Peyer's patch (tissue), 4 donors: Measurements from ENCODE around the gene SEC16B. TPM values are rescaled to one million over a fixed set of nuclear protein-coding genes. Genes with fewer than 3 reads are reported as not detected.

Experiments used
- DNase-seq, 3 donors: peaks; one replicate each; pipeline ENCODE4 v3.0.0-alpha.2; 2017 to 2019
- H3K27ac ChIP-seq, 4 donors: fragments of 200-600 bp; sonication (generic); one replicate each; pipeline ENCODE4 v1.5.1; 2016 to 2019
- H3K27me3 ChIP-seq, 2 donors: fragments of 200-600 bp; sonication (generic); one replicate each; pipeline ENCODE4 v1.5.1; 2019
- H3K36me3 ChIP-seq, 3 donors: fragments of 200-600 bp; sonication (generic); one replicate each; pipeline ENCODE4 v1.5.1; 2016 to 2019
- H3K4me1 ChIP-seq, 4 donors: fragments of 200-600 bp; sonication (generic); one replicate each; pipeline ENCODE4 v1.5.1; 2016 to 2019
- H3K4me3 ChIP-seq, 4 donors: fragments of 200-600 bp; sonication (generic); 1 replicate in 3 of 4; 2 replicates in 1 of 4; pipeline ENCODE4 v1.5.1; 2016 to 2019; ENCODE audit warnings: mild to moderate bottlenecking in 1 of 4
- H3K9me3 ChIP-seq, 4 donors: fragments of 200-600 bp; sonication (generic); one replicate each; pipeline ENCODE4 v1.5.1; 2016 to 2019; ENCODE audit warnings: mild to moderate bottlenecking in 1 of 4
- POLR2A ChIP-seq, 2 donors: fragments of 450-650 bp; IDR thresholded peaks; one replicate each; pipeline ENCODE4 v1.5.1; 2017; ENCODE audit warnings: antibody characterized with exemption in 2 of 2, mild to moderate bottlenecking in 2 of 2, moderate library complexity in 2 of 2
- total RNA-seq, 4 donors: library from RNA; depleted of rRNA; stranded (reverse); fragments of >200 nt; gene quantifications; one replicate each; pipeline ENCODE4 v1.1.0, GENCODE V29; 2016
- TF ChIP-seq, protein P1 (sequence below), 6 experiments: fragments of 450-650 bp in 4 of 6; fragments of 200-600 bp in 2 of 6; sonication (generic) in 1 of 6; IDR thresholded peaks; one replicate each; pipeline ENCODE4 v1.5.1; 2017 to 2019; ENCODE audit warnings: antibody characterized with exemption in 6 of 6, mild to moderate bottlenecking in 3 of 6, moderate library complexity in 1 of 6

Gene SEC16B
- total RNA-seq, 4 donors from 2014 or later, result 20.6 to 147 (median 55.0) TPM

- H3K27ac ChIP-seq, result no peak overlapping the region
- no peaks in the 10 kb centered on the region for H3K9me3 ChIP-seq
- H3K4me3 ChIP-seq, result no peak overlapping the region
- TF ChIP-seq, protein P1, sequence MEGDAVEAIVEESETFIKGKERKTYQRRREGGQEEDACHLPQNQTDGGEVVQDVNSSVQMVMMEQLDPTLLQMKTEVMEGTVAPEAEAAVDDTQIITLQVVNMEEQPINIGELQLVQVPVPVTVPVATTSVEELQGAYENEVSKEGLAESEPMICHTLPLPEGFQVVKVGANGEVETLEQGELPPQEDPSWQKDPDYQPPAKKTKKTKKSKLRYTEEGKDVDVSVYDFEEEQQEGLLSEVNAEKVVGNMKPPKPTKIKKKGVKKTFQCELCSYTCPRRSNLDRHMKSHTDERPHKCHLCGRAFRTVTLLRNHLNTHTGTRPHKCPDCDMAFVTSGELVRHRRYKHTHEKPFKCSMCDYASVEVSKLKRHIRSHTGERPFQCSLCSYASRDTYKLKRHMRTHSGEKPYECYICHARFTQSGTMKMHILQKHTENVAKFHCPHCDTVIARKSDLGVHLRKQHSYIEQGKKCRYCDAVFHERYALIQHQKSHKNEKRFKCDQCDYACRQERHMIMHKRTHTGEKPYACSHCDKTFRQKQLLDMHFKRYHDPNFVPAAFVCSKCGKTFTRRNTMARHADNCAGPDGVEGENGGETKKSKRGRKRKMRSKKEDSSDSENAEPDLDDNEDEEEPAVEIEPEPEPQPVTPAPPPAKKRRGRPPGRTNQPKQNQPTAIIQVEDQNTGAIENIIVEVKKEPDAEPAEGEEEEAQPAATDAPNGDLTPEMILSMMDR (IDR thresholded peaks at IDR 0.05), result no peak
- TF ChIP-seq POLR2A (IDR thresholded peaks at IDR 0.05), result no peak
- no peaks in the 10 kb centered on the region for H3K36me3 ChIP-seq
- DNase-seq, result no peak
- no peaks in the 10 kb centered on the region for H3K27me3 ChIP-seq
- H3K4me1 ChIP-seq, result no peaks in the 10 kb centered on the region
These were observed 7.3 kb upstream of the SEC16B start for GRCh38 chr1:177977141-177977540.

- Histone ChIP-seq H3K4me3 (no peak overlapping the region), H3K27me3 (no peaks in the 10 kb centered on the region), H3K9me3 (no peaks in the 10 kb centered on the region), H3K4me1 (no peaks in the 10 kb centered on the region), H3K27ac (no peak overlapping the region), H3K36me3 (no peaks in the 10 kb centered on the region)
- DNase-seq, result no peak
- no peak for TF ChIP-seq POLR2A (IDR thresholded peaks at IDR 0.05)
- TF ChIP-seq, protein P1 (IDR thresholded peaks at IDR 0.05), result no peak
These were observed 6.7 kb upstream of the SEC16B start for GRCh38 chr1:177976596-177976995.

GRCh38 chr1:177975588-177976495 is 6.0 kb upstream of the SEC16B start:
- no peak for TF ChIP-seq POLR2A (IDR thresholded peaks at IDR 0.05)
- TF ChIP-seq, protein P1 (IDR thresholded peaks at IDR 0.05), result no peak
- H3K9me3 ChIP-seq, result no peaks in the 10 kb centered on the region
- H3K36me3 ChIP-seq, result no peaks in the 10 kb centered on the region
- no peaks in the 10 kb centered on the region for H3K4me1 ChIP-seq
- H3K4me3 ChIP-seq, result no peak overlapping the region
- no peaks in the 10 kb centered on the region for H3K27me3 ChIP-seq
- no peak for DNase-seq
- no peak overlapping the region for H3K27ac ChIP-seq

DNA sequence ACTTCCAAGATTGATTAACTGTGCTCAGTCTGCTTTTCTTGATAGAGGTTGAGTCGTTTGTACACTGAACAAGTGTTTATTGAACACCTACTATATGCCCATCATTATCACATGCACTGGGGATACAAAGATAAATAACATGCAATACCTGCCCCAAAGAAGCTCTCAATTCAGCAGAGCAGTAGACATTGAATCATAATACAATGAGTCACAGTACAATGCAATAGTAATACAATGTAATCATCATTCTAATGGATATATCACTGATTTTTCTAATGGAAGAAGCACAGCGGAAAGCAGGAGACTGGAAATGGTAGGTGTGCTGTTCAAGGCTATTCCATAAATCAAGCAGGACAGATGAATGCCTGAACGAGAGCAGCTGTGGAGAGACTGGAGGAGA is 3.7 kb upstream of the SEC16B start:
- Histone ChIP-seq H3K9me3 (no peaks in the 10 kb centered on the region), H3K27ac (no peak overlapping the region), H3K27me3 (no peaks in the 10 kb centered on the region), H3K4me1 (no peaks in the 10 kb centered on the region), H3K4me3 (no peak overlapping the region), H3K36me3 (no peaks in the 10 kb centered on the region)
- DNase-seq, result no peak
- TF ChIP-seq, protein P1 (IDR thresholded peaks at IDR 0.05), result no peak
- no peak for TF ChIP-seq POLR2A (IDR thresholded peaks at IDR 0.05)

GRCh38 chr1:177969109-177969508 is 749 bp downstream of the SEC16B start:
- peak overlapping the region in 3 of 4 donors; percentile 7 to 48 (median 40) for H3K4me3 ChIP-seq
- TF ChIP-seq POLR2A (IDR thresholded peaks at IDR 0.05), result peak in 1 of 2 donors; percentile 68
- TF ChIP-seq, protein P1 (IDR thresholded peaks at IDR 0.05), result no peak
- H3K36me3 ChIP-seq, result peaks cover 0 to 30% (median 0%) of the 10 kb centered on the region in 3 donors
- no peaks in the 10 kb centered on the region for H3K27me3 ChIP-seq
- H3K9me3 ChIP-seq, result no peaks in the 10 kb centered on the region
- H3K4me1 ChIP-seq, result no peaks in the 10 kb centered on the region
- H3K27ac ChIP-seq, result peak overlapping the region in 3 of 4 donors; percentile 77 to 96 (median 81)
- DNase-seq, result peak in 1 of 3 donors; percentile 70
